ENCODE results near the gene CFP.

The CFP gene

DNA sequence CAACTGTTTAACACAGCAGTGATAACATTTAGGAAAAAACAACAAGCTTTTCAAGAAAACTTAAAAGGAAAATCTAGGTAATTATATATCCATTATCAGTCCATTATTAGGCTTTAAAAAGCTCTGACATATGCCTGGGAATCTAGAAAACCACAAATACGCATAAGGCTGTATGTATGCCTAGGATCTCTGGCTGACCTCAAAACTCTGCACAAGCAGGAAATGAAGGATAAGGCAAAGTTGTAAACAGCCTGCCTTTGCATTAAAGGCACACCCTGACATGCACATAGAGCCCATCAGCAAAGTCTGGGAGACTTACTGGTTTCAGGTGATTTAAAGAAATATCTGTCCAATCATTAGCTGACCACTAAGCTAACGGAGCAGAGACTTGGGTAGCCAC, 33.5 kb downstream of the CFP start:
- no peak for DNase-seq (ENCODE audit: low read depth, low spot score)
- POLR2A ChIA-PET, result no interaction called here
- CTCF ChIA-PET, result interaction anchor here (1.0 kb wide), 1 partner anchor 49 kb away, joined by 3 read pairs; no protein-coding TSS in a partner anchor
- H3K4me3 ChIP-seq (ENCODE audit: low read depth, low read length), result no peak overlapping the region
- TF ChIP-seq, protein P1, sequence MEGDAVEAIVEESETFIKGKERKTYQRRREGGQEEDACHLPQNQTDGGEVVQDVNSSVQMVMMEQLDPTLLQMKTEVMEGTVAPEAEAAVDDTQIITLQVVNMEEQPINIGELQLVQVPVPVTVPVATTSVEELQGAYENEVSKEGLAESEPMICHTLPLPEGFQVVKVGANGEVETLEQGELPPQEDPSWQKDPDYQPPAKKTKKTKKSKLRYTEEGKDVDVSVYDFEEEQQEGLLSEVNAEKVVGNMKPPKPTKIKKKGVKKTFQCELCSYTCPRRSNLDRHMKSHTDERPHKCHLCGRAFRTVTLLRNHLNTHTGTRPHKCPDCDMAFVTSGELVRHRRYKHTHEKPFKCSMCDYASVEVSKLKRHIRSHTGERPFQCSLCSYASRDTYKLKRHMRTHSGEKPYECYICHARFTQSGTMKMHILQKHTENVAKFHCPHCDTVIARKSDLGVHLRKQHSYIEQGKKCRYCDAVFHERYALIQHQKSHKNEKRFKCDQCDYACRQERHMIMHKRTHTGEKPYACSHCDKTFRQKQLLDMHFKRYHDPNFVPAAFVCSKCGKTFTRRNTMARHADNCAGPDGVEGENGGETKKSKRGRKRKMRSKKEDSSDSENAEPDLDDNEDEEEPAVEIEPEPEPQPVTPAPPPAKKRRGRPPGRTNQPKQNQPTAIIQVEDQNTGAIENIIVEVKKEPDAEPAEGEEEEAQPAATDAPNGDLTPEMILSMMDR (IDR thresholded peaks at IDR 0.05; ENCODE audit: insufficient read depth, low read length, missing control alignments), result no peak

DNA sequence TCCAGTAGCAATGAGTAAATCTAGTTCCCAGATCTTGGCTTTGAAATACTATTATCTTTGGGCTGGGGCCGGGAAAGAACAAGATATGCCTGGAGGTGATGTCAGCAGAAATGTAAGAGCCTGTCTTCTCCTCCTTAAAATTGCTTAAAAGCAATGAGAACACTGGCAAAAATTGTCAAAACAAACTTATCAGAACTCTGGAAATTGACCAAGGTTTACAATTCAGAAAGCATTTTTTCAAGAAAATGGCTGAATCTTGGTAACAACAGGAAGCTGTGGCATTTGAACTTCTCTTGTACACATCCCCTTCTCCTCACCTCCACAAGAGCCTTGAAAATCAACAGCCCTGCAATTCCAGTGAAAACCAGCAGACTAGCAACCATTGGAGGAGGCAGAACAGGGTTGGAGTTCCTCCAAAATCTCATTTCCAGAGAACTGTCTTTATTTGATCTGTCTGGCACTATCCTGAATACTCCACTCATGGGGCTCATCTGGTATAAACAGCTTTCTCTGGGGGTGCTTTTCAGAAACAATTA, 33.9 kb downstream of the CFP start:
- DNase-seq (ENCODE audit: low read depth, low spot score), result no peak
- TF ChIP-seq, protein P1 (IDR thresholded peaks at IDR 0.05; ENCODE audit: insufficient read depth, low read length, missing control alignments), result no peak
- ChIA-PET POLR2A (no interaction called here), CTCF (interaction anchor here (1.0 kb wide), 1 partner anchor 49 kb away, joined by 3 read pairs; no protein-coding TSS in a partner anchor)
- H3K4me3 ChIP-seq (ENCODE audit: low read depth, low read length), result no peak overlapping the region

DNA sequence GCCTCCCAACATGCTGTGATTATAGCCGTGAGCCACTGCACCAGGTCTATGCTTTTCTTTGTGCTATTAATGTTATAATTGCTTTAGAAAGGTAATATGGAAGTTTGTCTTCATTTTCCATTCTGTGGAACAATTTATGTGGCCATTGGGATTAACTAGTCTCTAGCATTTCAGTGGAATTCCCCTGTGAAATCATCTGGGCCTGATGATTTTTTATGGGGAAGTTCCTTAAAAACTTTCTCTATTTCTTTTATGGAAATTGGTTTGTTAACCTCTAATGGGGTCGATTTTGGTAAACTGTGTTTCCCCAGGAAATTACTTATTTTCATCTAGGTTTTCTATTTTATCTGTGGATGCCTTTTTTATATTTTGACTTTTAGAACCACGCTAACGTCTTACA, 36.2 kb downstream of the CFP start:
- ChIA-PET CTCF (interaction anchor here (0.6 kb wide), 1 partner anchor 70 kb away, joined by 3 read pairs; no protein-coding TSS in a partner anchor), POLR2A (no interaction called here)
- TF ChIP-seq, protein P1 (IDR thresholded peaks at IDR 0.05; ENCODE audit: insufficient read depth, low read length, missing control alignments), result no peak
- H3K4me3 ChIP-seq (ENCODE audit: low read depth, low read length), result no peak overlapping the region
- DNase-seq (ENCODE audit: low read depth, low spot score), result no peak

DNA sequence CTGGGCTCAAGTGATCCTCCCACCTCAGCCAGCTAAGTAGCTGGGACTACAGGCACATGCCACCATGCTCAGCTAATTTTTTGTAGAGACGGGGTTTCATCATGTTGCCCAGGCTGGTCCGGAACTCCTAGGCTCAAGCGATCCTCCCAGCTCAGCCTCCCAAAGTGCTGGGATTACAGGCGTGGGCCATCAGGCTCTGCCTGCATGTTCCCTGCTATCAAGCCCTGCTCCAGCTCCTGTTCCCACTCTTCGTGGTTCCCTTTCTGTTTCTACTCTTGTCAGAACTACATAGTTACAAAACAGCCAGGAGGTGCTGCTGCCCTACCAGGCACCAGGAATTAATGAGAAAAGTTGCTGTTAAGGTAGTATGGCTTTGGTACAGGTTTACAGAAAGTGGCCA, 38.7 kb downstream of the CFP start:
- DNase-seq (ENCODE audit: low read depth, low spot score), result no peak
- POLR2A ChIA-PET, result no interaction called here
- no peak overlapping the region for H3K4me3 ChIP-seq (ENCODE audit: low read depth, low read length)
- TF ChIP-seq, protein P1 (IDR thresholded peaks at IDR 0.05; ENCODE audit: insufficient read depth, low read length, missing control alignments), result no peak
- CTCF ChIA-PET, result no interaction called here

DNA sequence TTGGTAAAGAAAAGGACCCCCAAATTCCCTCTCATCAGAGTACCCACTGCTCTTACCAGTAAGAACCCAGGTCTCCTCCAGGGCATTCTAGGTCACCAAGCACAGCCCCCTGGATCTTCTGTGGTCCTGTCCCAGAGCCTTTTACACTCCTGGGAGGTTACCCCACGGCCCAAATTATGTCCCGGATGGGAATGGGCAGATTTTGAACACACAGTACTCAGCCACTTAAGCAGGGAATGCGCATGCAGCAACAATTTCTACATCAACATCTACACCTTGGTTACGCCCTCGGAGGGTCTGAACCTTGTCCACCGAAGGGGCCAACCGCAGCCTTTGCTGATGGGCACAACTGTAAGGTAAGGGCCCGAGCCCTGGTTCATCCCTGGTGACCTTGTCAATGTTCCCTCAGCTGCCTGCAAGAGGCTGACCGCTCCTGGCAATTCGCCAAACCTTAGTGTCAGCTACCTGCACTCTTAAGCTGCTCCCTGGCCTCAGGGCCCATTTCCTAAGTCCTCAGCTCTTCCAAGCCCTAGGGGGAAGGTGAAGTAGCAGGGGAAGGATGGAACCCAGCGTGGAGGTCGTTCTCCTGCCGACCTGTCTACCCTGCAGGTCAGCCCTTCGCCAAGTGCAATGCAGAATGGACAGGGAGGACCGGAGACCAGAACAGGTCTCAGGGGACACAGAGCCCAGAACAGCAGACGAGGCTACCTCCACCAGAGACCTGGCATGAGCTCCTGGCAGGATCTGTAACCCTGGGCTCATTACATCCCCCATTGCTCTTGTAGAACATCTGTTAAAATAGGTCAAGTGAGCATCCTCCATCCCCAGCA, 41.6 kb downstream of the CFP start:
- no peak for DNase-seq (ENCODE audit: low read depth, low spot score)
- ChIA-PET POLR2A (no interaction called here), CTCF (no interaction called here)
- TF ChIP-seq, protein P1 (IDR thresholded peaks at IDR 0.05; ENCODE audit: insufficient read depth, low read length, missing control alignments), result no peak
- H3K4me3 ChIP-seq (ENCODE audit: low read depth, low read length), result no peak overlapping the region

DNA sequence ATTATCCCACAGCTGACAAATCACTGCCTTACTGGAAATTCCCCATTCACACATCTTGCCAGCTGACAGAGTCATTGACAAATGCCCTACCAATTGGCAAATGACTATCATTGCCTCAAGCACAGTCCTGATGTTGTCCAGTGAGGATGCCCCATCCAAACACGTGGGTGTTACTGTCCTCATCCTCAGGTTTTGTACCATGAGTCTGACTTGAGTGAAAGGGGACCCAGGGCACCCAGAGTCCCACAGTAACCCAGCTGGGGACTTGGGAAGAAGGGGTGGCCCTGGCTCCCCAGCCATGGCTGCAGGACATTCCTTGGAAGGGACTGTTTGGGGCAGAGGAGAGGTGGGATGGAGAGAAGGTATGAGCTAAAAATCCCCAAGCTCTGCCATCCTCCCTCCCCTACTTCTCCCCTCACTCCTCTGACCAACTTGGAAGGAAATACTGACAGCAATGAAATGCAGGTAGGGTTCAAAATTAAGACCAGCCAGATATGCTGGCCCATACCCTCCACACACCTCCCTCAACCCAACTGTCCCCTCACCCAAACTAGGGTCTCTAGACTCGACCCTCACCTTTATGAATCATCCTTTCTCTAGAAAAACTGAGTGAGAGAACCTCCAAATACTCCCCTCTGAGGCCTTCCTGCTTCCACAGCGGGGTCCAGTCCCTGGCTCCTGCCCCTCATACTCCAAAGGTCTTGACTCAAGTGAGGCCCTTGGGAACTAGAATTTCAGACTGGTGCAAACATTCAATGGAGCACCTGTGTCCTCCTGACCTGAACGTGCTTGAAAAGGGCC, 42.4 kb downstream of the CFP start:
- ChIA-PET CTCF (no interaction called here), POLR2A (no interaction called here)
- H3K4me3 ChIP-seq (ENCODE audit: low read depth, low read length), result no peak overlapping the region
- TF ChIP-seq, protein P1 (IDR thresholded peaks at IDR 0.05; ENCODE audit: insufficient read depth, low read length, missing control alignments), result no peak
- DNase-seq (ENCODE audit: low read depth, low spot score), result no peak

Data from AG04449 (cell line).